ENCODE results near the gene TSC22D4. TPM values are rescaled to one million over a fixed set of nuclear protein-coding genes. Genes with fewer than 3 reads are reported as not detected.

Gene TSC22D4
- total RNA-seq, 1 donor from 2014 or later = 51.8 TPM

DNA sequence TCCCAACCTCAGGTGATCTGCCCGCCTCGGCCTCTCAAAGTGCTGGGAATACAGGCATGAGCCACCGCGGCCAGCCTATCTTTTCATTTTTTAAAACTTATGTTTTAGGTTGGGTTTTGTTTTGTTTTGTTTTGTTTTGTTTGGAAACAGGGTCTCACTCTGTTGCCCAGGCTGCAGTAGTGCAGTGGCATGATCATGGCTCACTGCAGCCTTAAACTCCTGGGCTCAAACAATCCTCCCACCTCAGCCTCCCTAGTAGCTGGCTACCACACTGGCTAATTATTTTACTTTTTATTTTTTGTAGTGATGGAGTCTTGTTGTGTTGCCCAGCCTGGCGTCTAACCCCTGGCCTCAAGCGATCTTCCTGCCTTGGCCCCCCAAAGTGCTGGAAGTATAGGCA lies 40.6 kb upstream of the TSC22D4 start:
- DNase-seq (no peak), ATAC-seq (no peak)
- H3K9me3 ChIP-seq = no peaks in the 10 kb centered on the region
- peaks cover 13% of the 10 kb centered on the region for H3K4me1 ChIP-seq
- H3K27ac ChIP-seq = no peak overlapping the region
- no peak overlapping the region for H3K4me3 ChIP-seq
- H3K36me3 ChIP-seq = no peaks in the 10 kb centered on the region
- TF ChIP-seq, protein P1, sequence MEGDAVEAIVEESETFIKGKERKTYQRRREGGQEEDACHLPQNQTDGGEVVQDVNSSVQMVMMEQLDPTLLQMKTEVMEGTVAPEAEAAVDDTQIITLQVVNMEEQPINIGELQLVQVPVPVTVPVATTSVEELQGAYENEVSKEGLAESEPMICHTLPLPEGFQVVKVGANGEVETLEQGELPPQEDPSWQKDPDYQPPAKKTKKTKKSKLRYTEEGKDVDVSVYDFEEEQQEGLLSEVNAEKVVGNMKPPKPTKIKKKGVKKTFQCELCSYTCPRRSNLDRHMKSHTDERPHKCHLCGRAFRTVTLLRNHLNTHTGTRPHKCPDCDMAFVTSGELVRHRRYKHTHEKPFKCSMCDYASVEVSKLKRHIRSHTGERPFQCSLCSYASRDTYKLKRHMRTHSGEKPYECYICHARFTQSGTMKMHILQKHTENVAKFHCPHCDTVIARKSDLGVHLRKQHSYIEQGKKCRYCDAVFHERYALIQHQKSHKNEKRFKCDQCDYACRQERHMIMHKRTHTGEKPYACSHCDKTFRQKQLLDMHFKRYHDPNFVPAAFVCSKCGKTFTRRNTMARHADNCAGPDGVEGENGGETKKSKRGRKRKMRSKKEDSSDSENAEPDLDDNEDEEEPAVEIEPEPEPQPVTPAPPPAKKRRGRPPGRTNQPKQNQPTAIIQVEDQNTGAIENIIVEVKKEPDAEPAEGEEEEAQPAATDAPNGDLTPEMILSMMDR (IDR thresholded peaks at IDR 0.05) = no peak
- H3K27me3 ChIP-seq = no peaks in the 10 kb centered on the region
- intact Hi-C loops (cut with DNase I) = no loop called here

DNA sequence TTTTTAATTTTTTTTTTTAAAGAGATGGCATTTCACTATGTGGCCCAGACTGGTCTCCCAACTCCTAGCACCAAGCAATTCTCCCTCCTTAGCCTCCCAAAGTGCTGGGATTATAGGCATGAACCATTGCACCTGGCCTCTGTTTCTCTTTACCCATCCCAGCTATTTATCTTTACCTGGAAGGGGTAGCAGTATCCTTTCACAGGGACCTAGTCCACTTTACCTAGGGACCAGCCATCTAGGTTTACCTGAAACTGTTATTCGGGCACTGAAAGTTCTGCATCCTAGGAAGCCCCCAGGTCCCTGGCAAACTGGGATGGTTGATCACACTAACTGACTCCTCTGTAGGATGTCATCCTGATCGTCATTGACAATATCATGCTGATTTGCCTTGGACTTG lies 38.3 kb upstream of the TSC22D4 start:
- Histone ChIP-seq H3K4me1 (peaks cover 13% of the 10 kb centered on the region), H3K4me3 (no peak overlapping the region), H3K27ac (no peak overlapping the region), H3K9me3 (no peaks in the 10 kb centered on the region), H3K36me3 (no peaks in the 10 kb centered on the region), H3K27me3 (no peaks in the 10 kb centered on the region)
- DNase-seq = no peak
- intact Hi-C loops (cut with DNase I) = no loop called here
- ATAC-seq = no peak
- TF ChIP-seq, protein P1 (IDR thresholded peaks at IDR 0.05) = no peak

DNA sequence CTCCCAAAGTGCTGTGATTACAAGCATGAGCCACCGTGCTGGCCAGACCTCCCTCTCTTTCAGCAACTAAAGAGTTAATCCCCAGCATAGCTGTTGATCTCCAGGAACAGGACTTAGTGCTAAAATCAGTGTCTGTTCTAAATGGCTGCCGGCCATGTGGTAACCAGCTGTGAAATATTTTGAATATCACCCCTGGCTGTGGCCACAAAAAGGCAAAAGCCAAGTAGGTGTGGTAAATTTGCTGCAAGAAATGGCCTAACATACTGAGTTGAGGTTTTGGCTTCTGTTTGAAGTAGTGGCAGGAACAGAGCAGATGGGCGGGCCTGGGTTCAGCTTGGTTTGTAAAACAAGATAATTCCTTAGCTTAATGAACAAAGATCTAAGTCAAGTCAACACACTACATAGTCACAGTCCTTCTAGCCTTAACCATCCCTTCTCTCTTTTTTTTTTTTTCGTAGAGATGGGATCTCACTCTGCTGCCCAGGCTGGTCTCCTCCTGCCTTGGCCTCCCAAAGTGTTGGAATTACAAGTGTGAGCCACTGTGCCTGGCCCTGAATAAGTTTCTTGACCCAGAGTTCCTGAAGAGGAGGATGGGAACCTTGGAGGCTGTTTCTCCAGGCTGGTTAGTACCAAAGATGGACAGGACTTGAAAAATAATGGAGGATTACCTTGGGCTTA lies 37.3 kb upstream of the TSC22D4 start:
- H3K9me3 ChIP-seq = no peaks in the 10 kb centered on the region
- intact Hi-C loops (cut with DNase I) = no loop called here
- TF ChIP-seq, protein P1 (IDR thresholded peaks at IDR 0.05) = no peak
- no peak for DNase-seq
- ATAC-seq = peak; percentile 43
- no peak overlapping the region for H3K4me3 ChIP-seq
- no peaks in the 10 kb centered on the region for H3K27me3 ChIP-seq
- H3K36me3 ChIP-seq = no peaks in the 10 kb centered on the region
- no peak overlapping the region for H3K27ac ChIP-seq
- H3K4me1 ChIP-seq = peaks cover 13% of the 10 kb centered on the region

DNA sequence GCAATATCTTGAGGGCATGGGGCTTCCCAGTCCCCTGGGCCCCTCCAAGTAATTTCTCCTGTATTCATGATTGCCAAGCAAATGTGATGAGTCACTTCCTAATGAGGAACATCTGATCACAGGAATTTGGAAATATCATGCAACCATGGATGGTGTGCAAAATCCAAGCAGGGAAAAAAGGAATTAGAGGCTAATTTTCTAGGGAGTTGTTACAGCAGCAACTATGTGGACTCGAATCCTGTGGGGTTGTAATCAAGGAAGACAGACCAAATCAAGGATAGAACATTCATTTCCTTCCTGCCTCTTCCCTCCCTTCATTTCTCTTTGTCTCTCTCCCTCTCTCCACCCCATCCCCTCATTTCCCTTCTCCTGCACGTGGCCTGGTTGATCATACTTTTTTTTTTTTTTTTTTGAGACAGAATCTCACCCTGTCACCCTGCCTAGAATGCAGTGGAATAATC lies 36.1 kb upstream of the TSC22D4 start:
- intact Hi-C loops (cut with DNase I) = no loop called here
- TF ChIP-seq, protein P1 (IDR thresholded peaks at IDR 0.05) = no peak
- H3K9me3 ChIP-seq = no peaks in the 10 kb centered on the region
- H3K36me3 ChIP-seq = no peaks in the 10 kb centered on the region
- no peak overlapping the region for H3K27ac ChIP-seq
- H3K27me3 ChIP-seq = no peaks in the 10 kb centered on the region
- H3K4me1 ChIP-seq = peaks cover 13% of the 10 kb centered on the region
- ATAC-seq (no peak), DNase-seq (no peak)
- no peak overlapping the region for H3K4me3 ChIP-seq

DNA sequence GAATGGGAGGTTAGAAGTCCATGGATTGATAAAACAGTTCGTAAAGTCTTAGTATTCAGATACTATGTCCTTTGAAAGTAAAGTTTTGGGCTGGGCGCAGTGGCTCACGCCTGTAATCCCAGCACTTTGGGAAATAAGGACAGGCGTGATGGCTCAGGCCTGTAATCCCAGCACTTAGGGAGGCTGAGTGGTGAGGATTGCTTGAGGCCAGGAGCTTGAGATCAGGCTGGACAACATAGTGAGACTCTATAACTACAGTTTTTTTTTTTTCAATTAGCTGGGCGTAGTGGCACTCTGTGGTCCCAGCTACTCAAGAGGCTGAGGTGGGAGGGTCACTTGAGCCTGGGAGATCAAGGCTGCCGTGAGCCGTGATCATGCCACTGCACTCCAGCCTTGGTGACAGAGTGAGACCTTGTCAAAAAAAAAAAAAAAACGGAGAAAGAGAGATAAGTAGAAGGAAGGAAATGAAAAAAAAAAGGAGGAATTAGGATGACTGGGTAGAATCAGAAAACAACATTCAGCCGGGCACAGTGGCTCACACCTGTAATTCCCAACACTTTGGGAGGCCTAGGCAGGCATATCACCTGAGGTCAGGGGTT lies 34.3 kb upstream of the TSC22D4 start:
- ATAC-seq (no peak), DNase-seq (no peak)
- Histone ChIP-seq H3K4me1 (peaks cover 13% of the 10 kb centered on the region), H3K27me3 (no peaks in the 10 kb centered on the region), H3K27ac (no peak overlapping the region), H3K4me3 (no peak overlapping the region), H3K36me3 (no peaks in the 10 kb centered on the region), H3K9me3 (no peaks in the 10 kb centered on the region)
- TF ChIP-seq, protein P1 (IDR thresholded peaks at IDR 0.05) = no peak
- intact Hi-C loops (cut with DNase I) = no loop called here
